HepG2 (cell line): ENCODE results near the gene C1QTNF3. TPM values are rescaled to one million over a fixed set of nuclear protein-coding genes. Genes with fewer than 3 reads are reported as not detected.

ENCODE experiments used
- HNRNPH1 ChIP-seq: fragments of 200-400 bp; formaldehyde crosslinking; optimal IDR thresholded peaks from 2 replicates; pipeline ENCODE3; 2017; ENCODE audit warnings: mild to moderate bottlenecking, low read depth, low read length
- IRX3 ChIP-seq: sonication (generic); formaldehyde crosslinking; IDR thresholded peaks from 2 replicates; pipeline ENCODE4 v1.8.1; 2023; ENCODE audit warnings: mild to moderate bottlenecking, low read depth, missing genetic modification reagents, borderline replicate concordance
- NFIC ChIP-seq: IDR thresholded peaks from 2 replicates; pipeline ENCODE4 v1.6.1; 2012; ENCODE audit warnings: mild to moderate bottlenecking, low read length, inconsistent platforms
- NKX3-1 ChIP-seq: sonication (generic); formaldehyde crosslinking; IDR thresholded peaks from 2 replicates; pipeline ENCODE4 v1.5.0; 2020; ENCODE audit warnings: missing genetic modification reagents
- NR2F1 ChIP-seq, 2 experiments: fragments of 450-650 bp in 1 of 2; formaldehyde crosslinking in 1 of 2; IDR thresholded peaks; 2 replicates each; pipeline versions ENCODE4 v1.5.0 to v1.6.1; 2016 to 2020; ENCODE audit warnings: mild to moderate bottlenecking in 1 of 2, missing compliant biosample characterization in 1 of 2, missing genetic modification reagents in 1 of 2, moderate library complexity in 1 of 2
- NRL ChIP-seq: sonication (generic); formaldehyde crosslinking; IDR thresholded peaks from 2 replicates; pipeline ENCODE4 v1.5.0; 2020; ENCODE audit warnings: missing genetic modification reagents, mild to moderate bottlenecking, moderate library complexity, borderline replicate concordance
- RXRB ChIP-seq: IDR thresholded peaks from 2 replicates; pipeline ENCODE4 v1.6.1; 2016; ENCODE audit warnings: borderline replicate concordance, missing genetic modification reagents, missing compliant biosample characterization
- SMC3 ChIP-seq: IDR thresholded peaks from 2 replicates; pipeline ENCODE4 v1.6.1; 2011; ENCODE audit warnings: low read length, improper control_type of control experiment
- SNAPC2 ChIP-seq: sonication (generic); formaldehyde crosslinking; IDR thresholded peaks from 2 replicates; pipeline ENCODE4 v1.8.1; 2022; ENCODE audit warnings: mild to moderate bottlenecking, missing genetic modification reagents
- SOX13 ChIP-seq, 3 experiments: fragments of 450-650 bp in 1 of 3; sonication (generic) in 1 of 3; formaldehyde crosslinking in 1 of 3; IDR thresholded peaks in 2 of 3; conservative IDR thresholded peaks in 1 of 3; 2 replicates each; pipeline versions ENCODE4 v1.5.0 to v1.6.1; 2016 to 2020; ENCODE audit warnings: antibody characterized with exemption in 1 of 3, mild to moderate bottlenecking in 1 of 3, missing compliant biosample characterization in 1 of 3, missing genetic modification reagents in 1 of 3, moderate library complexity in 1 of 3
- SP5 ChIP-seq: IDR thresholded peaks from 2 replicates; pipeline ENCODE4 v1.6.1; 2016; ENCODE audit warnings: low read depth, borderline replicate concordance
- WIZ ChIP-seq: sonication (generic); formaldehyde crosslinking; IDR thresholded peaks from 2 replicates; pipeline ENCODE4 v1.5.1; 2020; ENCODE audit warnings: mild to moderate bottlenecking, missing genetic modification reagents
- ZBTB3 ChIP-seq: sonication (generic); formaldehyde crosslinking; IDR thresholded peaks from 2 replicates; pipeline ENCODE4 v1.4.0; 2020; ENCODE audit warnings: low read depth, mild to moderate bottlenecking, moderate library complexity, missing genetic modification reagents, borderline replicate concordance
- ZNF18 ChIP-seq: sonication (generic); formaldehyde crosslinking; IDR thresholded peaks from 2 replicates; pipeline ENCODE4 v1.8.0; 2022; ENCODE audit warnings: mild to moderate bottlenecking, missing genetic modification reagents; ENCODE audit not compliant: insufficient replicate concordance
- ZNF746 ChIP-seq: sonication (generic); formaldehyde crosslinking; IDR thresholded peaks from 2 replicates; pipeline ENCODE4 v1.8.0; 2022; ENCODE audit warnings: mild to moderate bottlenecking, missing genetic modification reagents
- polyA plus RNA-seq, 8 experiments: library from polyadenylated mRNA; depleted of rRNA in 3 of 8; stranded (reverse) in 7 of 8; unstranded in 1 of 8; fragments of >200 nt; fragmentation: Illumina TruSeq in 4 of 8; extraction: Trizol in 4 of 8; gene quantifications; 2 replicates each; pipeline versions ENCODE4 v1.2.1 to v1.2.3, GENCODE V29; 2011 to 2016; ENCODE audit warnings: low read depth in 4 of 8, missing spikeins in 1 of 8, mixed read lengths in 1 of 8; ENCODE audit not compliant: insufficient read depth in 1 of 8
- total RNA-seq, 5 experiments: library from RNA; depleted of rRNA; stranded (reverse); fragments of >200 nt; fragmentation: Illumina TruSeq; extraction: Trizol; gene quantifications; 2 replicates each; pipeline ENCODE4 v1.2.3, GENCODE V29; 2016; ENCODE audit warnings: low read depth in 1 of 5
- TF ChIP-seq, protein P1 (sequence below): sonication (generic); formaldehyde crosslinking; IDR thresholded peaks from 2 replicates; pipeline ENCODE4 v1.4.0; 2020; ENCODE audit warnings: mild to moderate bottlenecking, low read depth, missing genetic modification reagents
- TF ChIP-seq, protein P2 (sequence below): sonication (generic); formaldehyde crosslinking; IDR thresholded peaks from 2 replicates; pipeline ENCODE4 v1.8.1; 2023; ENCODE audit warnings: missing genetic modification reagents, inconsistent platforms, borderline replicate concordance
- TF ChIP-seq, protein P3 (sequence below): IDR thresholded peaks from 2 replicates; pipeline ENCODE4 v1.6.1; 2016; ENCODE audit warnings: mild to moderate bottlenecking
- TF ChIP-seq, protein P4 (sequence below): sonication (generic); formaldehyde crosslinking; IDR thresholded peaks from 2 replicates; pipeline ENCODE4 v1.4.0; 2020; ENCODE audit warnings: missing genetic modification reagents, low read depth, mild to moderate bottlenecking, borderline replicate concordance

C1QTNF3 gene
- total and polyA plus RNA-seq, 2 of the 13 experiments (the other 11 are each of a cell fraction or from before 2014, with no cell fraction given) = 3.3 to 10.8 TPM

DNA sequence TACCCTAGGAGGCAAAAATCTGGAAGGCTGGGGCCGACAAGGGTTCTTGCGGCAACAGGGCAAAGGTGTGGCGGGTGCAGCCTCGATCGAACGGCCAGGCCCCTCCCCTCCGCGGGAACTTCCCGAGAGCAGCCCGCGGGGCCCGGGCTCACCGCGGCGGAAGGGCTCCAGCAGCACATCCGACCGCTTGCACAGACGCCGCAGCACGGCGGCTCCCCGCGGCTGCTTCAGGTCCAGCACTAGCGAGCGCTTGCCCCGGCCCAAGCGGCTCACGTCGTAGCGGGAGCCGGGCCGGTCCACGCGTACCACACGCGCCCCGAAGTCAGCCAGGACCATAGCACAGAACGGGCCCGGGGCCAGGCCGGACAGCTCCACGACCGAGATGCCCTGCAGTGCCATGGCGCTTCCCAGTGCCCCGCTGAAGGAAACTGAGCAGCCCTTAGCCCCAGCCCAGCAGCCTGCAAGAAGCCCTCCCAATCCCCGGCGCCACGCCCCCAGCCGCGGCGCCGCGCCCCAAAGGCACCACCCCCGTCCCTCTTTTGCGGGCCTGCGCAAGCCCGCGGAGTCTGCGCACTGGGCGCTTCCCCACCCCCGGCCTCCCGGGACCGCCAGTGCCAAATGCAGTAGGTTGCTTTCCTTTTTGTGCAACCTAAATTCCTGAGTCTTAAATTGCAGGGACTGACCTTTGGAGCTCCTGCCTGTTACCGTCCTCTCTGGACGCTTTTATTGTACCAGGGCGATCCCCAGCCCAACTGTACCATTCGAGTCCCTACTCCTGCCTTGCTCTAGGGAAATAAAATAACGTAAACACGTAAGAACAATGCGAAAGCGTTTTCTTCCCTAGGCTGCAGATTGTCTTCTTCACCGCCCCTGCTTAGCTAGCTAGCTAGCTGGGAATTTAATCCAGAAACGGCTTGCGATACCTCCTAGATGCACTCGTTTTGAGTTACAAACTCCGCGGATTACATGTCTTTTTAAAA lies 35.1 kb downstream of the C1QTNF3 start, which contains the start of gene AMACR (continued):
- TF ChIP-seq, protein P1, sequence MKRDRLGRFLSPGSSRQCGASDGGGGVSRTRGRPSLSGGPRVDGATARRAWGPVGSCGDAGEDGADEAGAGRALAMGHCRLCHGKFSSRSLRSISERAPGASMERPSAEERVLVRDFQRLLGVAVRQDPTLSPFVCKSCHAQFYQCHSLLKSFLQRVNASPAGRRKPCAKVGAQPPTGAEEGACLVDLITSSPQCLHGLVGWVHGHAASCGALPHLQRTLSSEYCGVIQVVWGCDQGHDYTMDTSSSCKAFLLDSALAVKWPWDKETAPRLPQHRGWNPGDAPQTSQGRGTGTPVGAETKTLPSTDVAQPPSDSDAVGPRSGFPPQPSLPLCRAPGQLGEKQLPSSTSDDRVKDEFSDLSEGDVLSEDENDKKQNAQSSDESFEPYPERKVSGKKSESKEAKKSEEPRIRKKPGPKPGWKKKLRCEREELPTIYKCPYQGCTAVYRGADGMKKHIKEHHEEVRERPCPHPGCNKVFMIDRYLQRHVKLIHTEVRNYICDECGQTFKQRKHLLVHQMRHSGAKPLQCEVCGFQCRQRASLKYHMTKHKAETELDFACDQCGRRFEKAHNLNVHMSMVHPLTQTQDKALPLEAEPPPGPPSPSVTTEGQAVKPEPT (CRISPR knock-in tag) = 0 out of 2 replicates have a peak, but pooled peaks have one; percentile 34
- TF ChIP-seq SP5 (peak; percentile 12; the same call in 1 of the 2 replicates), SMC3 (no peak; the same call in 1 of the 2 replicates), HNRNPH1 (peak; percentile 30), RXRB (CRISPR knock-in tag) (peak; percentile 76), ZNF746 (CRISPR knock-in tag) (peak; percentile 62; the same call in 1 of the 2 replicates), SOX13 (IDR thresholded peaks at IDR 0.05) (no peak), SOX13 (CRISPR knock-in tag; conservative IDR thresholded peaks at IDR 0.05 in 1 of 2, IDR thresholded peaks at IDR 0.05 in 1 of 2) (peak in 1 of 2 experiments; percentile 51; a peak in 1 of 4 replicates), ZNF18 (CRISPR knock-in tag) (peak; percentile 35), NRL (CRISPR knock-in tag) (peak; percentile 95), NR2F1 (CRISPR knock-in tag; IDR thresholded peaks at IDR 0.05) (0 out of 4 replicates have a peak, but pooled peaks of 1 of the 2 experiments have one; percentile 42), SNAPC2 (CRISPR knock-in tag) (0 out of 2 replicates have a peak, but pooled peaks have one; percentile 64), NFIC (peak; percentile 21; the same call in 1 of the 2 replicates), ZBTB3 (CRISPR knock-in tag) (no peak), NKX3-1 (CRISPR knock-in tag) (0 out of 2 replicates have a peak, but pooled peaks have one; percentile 44), IRX3 (no peak), WIZ (CRISPR knock-in tag) (no peak)
- TF ChIP-seq, protein P2, sequence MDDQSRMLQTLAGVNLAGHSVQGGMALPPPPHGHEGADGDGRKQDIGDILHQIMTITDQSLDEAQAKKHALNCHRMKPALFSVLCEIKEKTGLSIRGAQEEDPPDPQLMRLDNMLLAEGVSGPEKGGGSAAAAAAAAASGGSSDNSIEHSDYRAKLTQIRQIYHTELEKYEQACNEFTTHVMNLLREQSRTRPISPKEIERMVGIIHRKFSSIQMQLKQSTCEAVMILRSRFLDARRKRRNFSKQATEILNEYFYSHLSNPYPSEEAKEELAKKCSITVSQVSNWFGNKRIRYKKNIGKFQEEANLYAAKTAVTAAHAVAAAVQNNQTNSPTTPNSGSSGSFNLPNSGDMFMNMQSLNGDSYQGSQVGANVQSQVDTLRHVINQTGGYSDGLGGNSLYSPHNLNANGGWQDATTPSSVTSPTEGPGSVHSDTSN (CRISPR knock-in tag) = no peak
- TF ChIP-seq, protein P3, sequence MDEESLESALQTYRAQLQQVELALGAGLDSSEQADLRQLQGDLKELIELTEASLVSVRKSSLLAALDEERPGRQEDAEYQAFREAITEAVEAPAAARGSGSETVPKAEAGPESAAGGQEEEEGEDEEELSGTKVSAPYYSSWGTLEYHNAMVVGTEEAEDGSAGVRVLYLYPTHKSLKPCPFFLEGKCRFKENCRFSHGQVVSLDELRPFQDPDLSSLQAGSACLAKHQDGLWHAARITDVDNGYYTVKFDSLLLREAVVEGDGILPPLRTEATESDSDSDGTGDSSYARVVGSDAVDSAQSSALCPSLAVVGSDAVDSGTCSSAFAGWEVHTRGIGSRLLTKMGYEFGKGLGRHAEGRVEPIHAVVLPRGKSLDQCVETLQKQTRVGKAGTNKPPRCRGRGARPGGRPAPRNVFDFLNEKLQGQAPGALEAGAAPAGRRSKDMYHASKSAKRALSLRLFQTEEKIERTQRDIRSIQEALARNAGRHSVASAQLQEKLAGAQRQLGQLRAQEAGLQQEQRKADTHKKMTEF (CRISPR knock-in tag) = peak; percentile 93
- TF ChIP-seq, protein P4, sequence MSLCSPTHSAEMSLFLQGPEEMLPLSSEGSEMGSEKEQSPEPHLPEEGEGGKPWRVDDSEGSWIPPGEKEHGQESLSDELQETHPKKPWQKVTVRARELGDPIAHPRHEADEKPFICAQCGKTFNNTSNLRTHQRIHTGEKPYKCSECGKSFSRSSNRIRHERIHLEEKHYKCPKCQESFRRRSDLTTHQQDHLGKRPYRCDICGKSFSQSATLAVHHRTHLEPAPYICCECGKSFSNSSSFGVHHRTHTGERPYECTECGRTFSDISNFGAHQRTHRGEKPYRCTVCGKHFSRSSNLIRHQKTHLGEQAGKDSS (CRISPR knock-in tag) = peak; percentile 81; the same call in 1 of the 2 replicates
